K562 (cell line): ENCODE results near the gene EVI2B. TPM values are rescaled to one million over a fixed set of nuclear protein-coding genes. Genes with fewer than 3 reads are reported as not detected.

Experiments used
- ADNP ChIP-seq: fragments of 200-800 bp; sonication (Bioruptor generic); IDR thresholded peaks from 2 replicates; pipeline ENCODE4 v1.6.1; 2016; ENCODE audit warnings: missing genetic modification characterization, missing compliant biosample characterization
- HLTF ChIP-seq: fragments of 450-650 bp; IDR thresholded peaks from 2 replicates; pipeline ENCODE4 v1.6.1; 2016
- KDM2B ChIP-seq: fragments of 250-450 bp; sonication (Bioruptor Pico); IDR thresholded peaks from 2 replicates; pipeline ENCODE4 v1.8.0; 2021; ENCODE audit warnings: mild to moderate bottlenecking, moderate library complexity
- MBD2 ChIP-seq: sonication (generic); IDR thresholded peaks from 2 replicates; pipeline ENCODE4 v1.6.1; 2016; ENCODE audit warnings: low read depth, borderline replicate concordance
- RCOR1 ChIP-seq, 2 experiments: IDR thresholded peaks; 2 replicates each; pipeline ENCODE4 v1.6.1; 2012; ENCODE audit warnings: low read depth in 2 of 2, low read length in 2 of 2, borderline replicate concordance in 1 of 2, improper control_type of control experiment in 1 of 2
- SMARCC2 ChIP-seq: fragments of 450-650 bp; IDR thresholded peaks from 2 replicates; pipeline ENCODE4 v1.6.1; 2017; ENCODE audit warnings: antibody characterized with exemption, moderate library complexity, mild to moderate bottlenecking, low read depth
- TEAD4 ChIP-seq, 2 experiments: sonication (generic) in 1 of 2; formaldehyde crosslinking in 1 of 2; IDR thresholded peaks; 2 replicates each; pipeline versions ENCODE4 v1.6.1 to v1.8.0; 2012 to 2022; ENCODE audit warnings: borderline replicate concordance in 1 of 2, inconsistent platforms in 1 of 2, low read length in 1 of 2, mild to moderate bottlenecking in 1 of 2, missing genetic modification reagents in 1 of 2
- XRCC5 ChIP-seq: fragments of 200-400 bp; formaldehyde crosslinking; IDR thresholded peaks from 2 replicates; pipeline ENCODE4 v1.6.1; 2017; ENCODE audit warnings: low read depth, mild to moderate bottlenecking, low read length
- ZNF121 ChIP-seq: sonication (generic); formaldehyde crosslinking; conservative IDR thresholded peaks from 2 replicates; pipeline ENCODE4 v1.8.0; 2022; ENCODE audit warnings: missing genetic modification reagents
- ZNF444 ChIP-seq: fragments of 250-450 bp; sonication (Bioruptor Pico); IDR thresholded peaks from 2 replicates; pipeline ENCODE4 v1.4.0; 2020; ENCODE audit warnings: mild to moderate bottlenecking, moderate library complexity
- ZNF586 ChIP-seq: fragments of 450-650 bp; formaldehyde crosslinking; conservative IDR thresholded peaks from 2 replicates; pipeline ENCODE4 v1.4.0; 2020; ENCODE audit warnings: mild to moderate bottlenecking, moderate library complexity
- ZNF589 ChIP-seq: fragments of 200-800 bp; sonication (Bioruptor generic); IDR thresholded peaks from 2 replicates; pipeline ENCODE4 v1.6.1; 2016; ENCODE audit warnings: low read depth, missing genetic modification characterization, missing compliant biosample characterization
- ZNF766 ChIP-seq: fragments of 200-800 bp; sonication (Bioruptor generic); conservative IDR thresholded peaks from 2 replicates; pipeline ENCODE4 v1.6.1; 2016; ENCODE audit warnings: missing genetic modification characterization, missing compliant biosample characterization
- ZSCAN32 ChIP-seq: fragments of 450-650 bp; formaldehyde crosslinking; IDR thresholded peaks from 2 replicates; pipeline ENCODE4 v1.4.0; 2020; ENCODE audit warnings: mild to moderate bottlenecking, moderate library complexity
- polyA plus RNA-seq, 8 experiments: library from polyadenylated mRNA; depleted of rRNA in 4 of 8; stranded (reverse) in 5 of 8; unstranded in 3 of 8; fragments of >200 nt; fragmentation: Nextera tagmentation in 2 of 8; fragmentation: Illumina TruSeq in 1 of 8; extraction: Ambion mirVana in 2 of 8; extraction: Trizol in 1 of 8; gene quantifications; 2 replicates each; pipeline versions ENCODE4 v1.2.1 to v1.2.3, GENCODE V29; 2011 to 2014; ENCODE audit warnings: inconsistent platforms in 1 of 8, missing spikeins in 1 of 8
- total RNA-seq, 7 experiments: library from RNA; depleted of rRNA in 6 of 7; stranded (reverse); fragments of >200 nt in 6 of 7; fragmentation: Illumina TruSeq in 2 of 7; extraction: Trizol in 2 of 7; gene quantifications; 2 replicates each; pipeline versions ENCODE4 v1.2.1 to v1.2.3, GENCODE V29; 2011 to 2021; ENCODE audit warnings: low replicate concordance in 1 of 7
- TF ChIP-seq, protein P1 (sequence below): IDR thresholded peaks from 3 replicates; pipeline ENCODE4 v1.6.1; 2011; ENCODE audit warnings: borderline replicate concordance, mild to moderate bottlenecking, moderate library complexity; ENCODE audit not compliant: insufficient read length; ENCODE audit errors: extremely low read depth
- TF ChIP-seq, protein P2 (sequence below): fragments of 450-650 bp; formaldehyde crosslinking; IDR thresholded peaks from 2 replicates; pipeline ENCODE4 v1.4.0; 2022; ENCODE audit warnings: missing genetic modification characterization

The EVI2B gene
- total and polyA plus RNA-seq, 9 of the 15 experiments (the other 6 are each of a cell fraction or from before 2014, with no cell fraction given) = 0.54 to 8.0 (median 2.5) TPM

DNA sequence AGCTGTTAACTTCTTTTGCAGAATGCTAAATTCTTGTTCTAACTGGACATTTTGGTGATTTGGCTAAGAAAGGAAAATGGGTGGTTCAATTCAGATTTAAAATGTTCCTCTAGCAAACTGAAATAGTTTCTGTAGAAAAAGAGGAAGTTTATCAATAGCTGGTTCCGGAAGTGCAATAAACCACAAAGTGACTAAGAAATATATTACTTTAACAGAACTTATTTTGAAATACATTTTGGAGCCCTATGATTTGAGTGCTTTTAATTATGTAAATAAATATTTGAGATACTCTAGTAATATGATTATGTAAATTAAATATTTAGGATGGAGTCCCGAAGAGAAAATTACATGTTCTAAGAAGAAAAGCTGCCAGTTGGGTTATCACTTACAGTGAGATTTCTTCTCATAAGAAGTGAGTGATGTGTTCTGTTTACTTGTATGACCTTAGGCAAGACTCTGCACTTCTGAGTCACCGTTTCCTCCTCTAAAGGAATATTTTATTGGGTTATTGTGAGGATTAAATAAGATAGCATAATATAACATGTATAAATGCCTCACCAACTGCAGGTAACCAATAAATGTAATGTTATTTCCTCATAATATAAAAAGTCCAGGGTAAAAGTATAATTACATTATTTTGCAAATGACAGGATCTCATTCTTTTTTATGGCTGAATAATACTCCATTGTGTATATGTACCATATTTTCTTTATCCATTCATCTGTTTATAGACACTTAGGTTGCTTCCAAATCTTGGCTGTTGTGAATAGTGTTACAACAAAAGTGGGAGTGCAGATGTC is at the start of gene EVI2B (continued):
- TF ChIP-seq, protein P1, sequence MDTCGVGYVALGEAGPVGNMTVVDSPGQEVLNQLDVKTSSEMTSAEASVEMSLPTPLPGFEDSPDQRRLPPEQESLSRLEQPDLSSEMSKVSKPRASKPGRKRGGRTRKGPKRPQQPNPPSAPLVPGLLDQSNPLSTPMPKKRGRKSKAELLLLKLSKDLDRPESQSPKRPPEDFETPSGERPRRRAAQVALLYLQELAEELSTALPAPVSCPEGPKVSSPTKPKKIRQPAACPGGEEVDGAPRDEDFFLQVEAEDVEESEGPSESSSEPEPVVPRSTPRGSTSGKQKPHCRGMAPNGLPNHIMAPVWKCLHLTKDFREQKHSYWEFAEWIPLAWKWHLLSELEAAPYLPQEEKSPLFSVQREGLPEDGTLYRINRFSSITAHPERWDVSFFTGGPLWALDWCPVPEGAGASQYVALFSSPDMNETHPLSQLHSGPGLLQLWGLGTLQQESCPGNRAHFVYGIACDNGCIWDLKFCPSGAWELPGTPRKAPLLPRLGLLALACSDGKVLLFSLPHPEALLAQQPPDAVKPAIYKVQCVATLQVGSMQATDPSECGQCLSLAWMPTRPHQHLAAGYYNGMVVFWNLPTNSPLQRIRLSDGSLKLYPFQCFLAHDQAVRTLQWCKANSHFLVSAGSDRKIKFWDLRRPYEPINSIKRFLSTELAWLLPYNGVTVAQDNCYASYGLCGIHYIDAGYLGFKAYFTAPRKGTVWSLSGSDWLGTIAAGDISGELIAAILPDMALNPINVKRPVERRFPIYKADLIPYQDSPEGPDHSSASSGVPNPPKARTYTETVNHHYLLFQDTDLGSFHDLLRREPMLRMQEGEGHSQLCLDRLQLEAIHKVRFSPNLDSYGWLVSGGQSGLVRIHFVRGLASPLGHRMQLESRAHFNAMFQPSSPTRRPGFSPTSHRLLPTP = no peak
- no peak for TF ChIP-seq HLTF
- TF ChIP-seq SMARCC2 = peak; percentile 90
- TF ChIP-seq TEAD4 (IDR thresholded peaks at IDR 0.05; ENCODE audit: low read length) = peak; percentile 31; the same call in 1 of the 2 replicates
- TF ChIP-seq TEAD4 (CRISPR knock-in tag; IDR thresholded peaks at IDR 0.05; ENCODE audit: borderline replicate concordance) = no peak
- TF ChIP-seq ZNF589 (CRISPR knock-in tag) = 0 out of 2 replicates have a peak, but pooled peaks have one; percentile 35
- TF ChIP-seq ZNF766 (CRISPR knock-in tag) = peak; percentile 88
- no peak for TF ChIP-seq XRCC5
- TF ChIP-seq, protein P2, sequence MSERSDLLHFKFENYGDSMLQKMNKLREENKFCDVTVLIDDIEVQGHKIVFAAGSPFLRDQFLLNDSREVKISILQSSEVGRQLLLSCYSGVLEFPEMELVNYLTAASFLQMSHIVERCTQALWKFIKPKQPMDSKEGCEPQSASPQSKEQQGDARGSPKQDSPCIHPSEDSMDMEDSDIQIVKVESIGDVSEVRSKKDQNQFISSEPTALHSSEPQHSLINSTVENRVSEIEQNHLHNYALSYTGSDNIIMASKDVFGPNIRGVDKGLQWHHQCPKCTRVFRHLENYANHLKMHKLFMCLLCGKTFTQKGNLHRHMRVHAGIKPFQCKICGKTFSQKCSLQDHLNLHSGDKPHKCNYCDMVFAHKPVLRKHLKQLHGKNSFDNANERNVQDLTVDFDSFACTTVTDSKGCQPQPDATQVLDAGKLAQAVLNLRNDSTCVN (CRISPR knock-in tag) = no peak
- 0 out of 4 replicates have a peak, but pooled peaks of 1 of the 2 experiments have one; percentile 5 for TF ChIP-seq RCOR1 (IDR thresholded peaks at IDR 0.05; ENCODE audit: borderline replicate concordance in 1 of 2, low read depth in 2 of 2, low read length in 2 of 2)
- TF ChIP-seq MBD2 = no peak
- no peak for TF ChIP-seq ZNF444
- no peak for TF ChIP-seq ZNF121 (CRISPR knock-in tag)
- no peak for TF ChIP-seq ZSCAN32 (CRISPR knock-in tag)
- no peak for TF ChIP-seq ZNF586 (CRISPR knock-in tag)
- peak; percentile 60; the same call in 1 of the 2 replicates for TF ChIP-seq ADNP
- no peak for TF ChIP-seq KDM2B
